GM12892 (cell line): Measurements from ENCODE around the gene CADPS.

Experiments used
- POLR2A ChIP-seq: IDR thresholded peaks from 2 replicates; pipeline ENCODE4 v1.6.1; 2011; ENCODE audit warnings: low read depth, low read length, control low read depth
- POLR2AphosphoS5 ChIP-seq: IDR thresholded peaks from 2 replicates; pipeline ENCODE4 v1.6.1; 2011; ENCODE audit warnings: low read depth, low read length, control low read depth
- TAF1 ChIP-seq: IDR thresholded peaks from 2 replicates; pipeline ENCODE4 v1.6.1; 2011; ENCODE audit warnings: low read depth, mild to moderate bottlenecking, control low read depth, low read length, borderline replicate concordance

DNA sequence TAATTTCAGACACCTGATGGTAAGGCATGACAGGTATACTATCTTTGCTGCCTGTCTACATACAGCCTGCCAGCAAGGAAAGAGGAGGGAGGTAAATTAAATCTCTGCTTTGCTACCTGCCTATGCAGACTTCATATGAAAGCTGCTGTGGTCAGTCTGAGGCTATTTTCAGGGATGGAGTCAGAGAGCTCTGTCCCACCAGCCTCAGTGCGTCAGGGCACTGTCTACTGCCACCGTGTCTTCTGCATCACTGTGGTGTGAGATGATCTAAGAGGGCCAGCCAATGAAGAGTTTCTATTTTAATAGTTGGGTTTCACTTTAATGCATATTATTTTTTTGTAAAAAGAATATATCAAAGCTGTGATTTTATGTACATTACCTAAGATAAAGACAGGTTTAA lies 125.6 kb downstream of the CADPS start:
- TF ChIP-seq TAF1 (no peak), POLR2AphosphoS5 (no peak), POLR2A (no peak)
